Caki2 (cell line): ENCODE data around the gene MAFB. TPM values are rescaled to one million over a fixed set of nuclear protein-coding genes. Genes with fewer than 3 reads are reported as not detected.

Source experiments
- DNase-seq: peaks from one replicate; pipeline ENCODE4 v3.0.0-alpha.2; 2015; ENCODE audit warnings: low read depth
- in situ Hi-C: cut with HindIII; loops from 2 replicates; pipeline ENCODE4 v1.10.0; 2016; ENCODE audit warnings: low sequenced_read_pairs, low pct_unique_long_range_greater_than_20kb, mixed read lengths
- total RNA-seq: library from RNA; depleted of rRNA; stranded (reverse); fragments of >200 nt; shearing (Covaris generic); gene quantifications from 2 replicates; pipeline ENCODE4 v1.2.3, GENCODE V29; 2014; ENCODE audit warnings: low replicate concordance

Gene MAFB
- total RNA-seq, 1 experiment from 2014 or later: 0.03 TPM

GRCh38 chr20:40686893-40687292, 2.1 kb downstream of the MAFB start:
- in situ Hi-C loops: no loop called here
- DNase-seq: no peak

DNA sequence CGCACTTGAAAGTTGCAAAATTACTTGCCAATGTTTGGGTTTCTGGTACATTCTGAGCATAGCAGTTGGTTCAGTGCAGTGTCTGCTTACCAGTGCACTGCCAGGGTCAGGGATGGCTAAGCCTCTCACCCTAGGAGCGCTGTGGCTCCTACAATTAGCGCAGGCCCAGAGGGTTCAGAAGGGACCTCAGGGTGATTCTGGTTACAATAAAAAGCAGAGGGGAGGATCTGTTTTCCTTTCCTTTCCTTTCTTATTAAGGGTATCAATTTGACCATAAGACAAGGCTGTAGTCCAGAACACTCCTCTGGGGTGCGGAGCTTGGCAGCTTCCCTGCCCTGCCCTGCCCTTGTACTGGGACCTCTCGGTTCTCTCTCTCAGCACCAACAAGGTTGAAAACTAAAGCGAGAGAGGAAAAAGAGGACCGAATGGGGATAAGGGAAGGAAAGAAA, 2.6 kb downstream of the MAFB start:
- in situ Hi-C loops: no loop called here
- no peak for DNase-seq

GRCh38 chr20:40685349-40685748, 3.7 kb downstream of the MAFB start:
- in situ Hi-C loops: no loop called here
- DNase-seq: no peak

GRCh38 chr20:40683894-40684268, 5.2 kb downstream of the MAFB start:
- no peak for DNase-seq

GRCh38 chr20:40683221-40683893, 5.7 kb downstream of the MAFB start:
- DNase-seq: no peak
- in situ Hi-C loops: no loop called here

More at GRCh38 chr20:40683894-40684268, 5.2 kb downstream of the MAFB start:
- in situ Hi-C loops: no loop called here

- no peak for DNase-seq
- in situ Hi-C loops: no loop called here
Observed at GRCh38 chr20:40682104-40682981, 6.7 kb downstream of the MAFB start.

DNA sequence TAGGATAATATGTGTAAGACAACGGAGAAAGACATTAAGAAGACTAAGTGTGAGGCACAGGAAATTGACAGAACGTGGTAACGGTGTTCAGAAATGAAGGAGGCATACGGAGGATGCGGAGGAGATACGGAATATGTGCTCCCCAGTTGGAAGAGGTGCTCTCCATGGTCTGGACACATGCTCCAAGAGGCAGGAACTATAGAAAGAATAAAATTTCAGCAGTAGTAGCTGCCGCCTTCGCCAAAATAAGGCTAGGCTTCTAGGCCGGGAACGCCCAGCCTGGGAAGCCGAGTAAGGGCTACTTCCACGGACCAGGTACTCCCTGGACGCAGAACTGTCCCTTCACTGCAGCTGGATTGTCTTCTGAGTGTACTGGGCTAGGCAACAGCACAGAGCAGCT, 7.4 kb downstream of the MAFB start:
- DNase-seq: no peak
- in situ Hi-C loops: no loop called here

GRCh38 chr20:40681165-40681564, 7.9 kb downstream of the MAFB start:
- DNase-seq: no peak
- in situ Hi-C loops: no loop called here

GRCh38 chr20:40680161-40680959, 8.7 kb downstream of the MAFB start:
- in situ Hi-C loops: no loop called here
- no peak for DNase-seq

DNA sequence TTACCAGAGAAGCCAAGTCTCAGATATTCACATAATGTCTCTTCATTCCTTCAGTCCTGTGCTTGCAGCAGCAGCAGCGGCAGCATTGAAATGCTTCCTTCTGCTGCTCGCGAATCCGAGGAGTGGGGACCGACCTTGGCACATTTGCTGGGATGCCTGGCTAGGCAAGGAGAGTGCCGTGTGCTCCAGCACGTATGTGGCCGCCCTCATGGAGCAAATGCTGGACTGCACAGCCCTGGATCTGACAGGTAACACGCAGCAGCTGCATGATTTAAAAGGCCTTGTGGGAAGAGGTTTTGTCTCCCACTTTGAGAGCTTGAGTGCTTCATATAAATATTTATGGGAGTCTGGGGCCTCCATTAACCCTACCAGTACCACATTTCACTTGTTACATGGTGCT, 9.9 kb downstream of the MAFB start:
- in situ Hi-C loops: no loop called here
- no peak for DNase-seq

GRCh38 chr20:40678286-40678875, 10.7 kb downstream of the MAFB start:
- DNase-seq: no peak
- in situ Hi-C loops: no loop called here

DNA sequence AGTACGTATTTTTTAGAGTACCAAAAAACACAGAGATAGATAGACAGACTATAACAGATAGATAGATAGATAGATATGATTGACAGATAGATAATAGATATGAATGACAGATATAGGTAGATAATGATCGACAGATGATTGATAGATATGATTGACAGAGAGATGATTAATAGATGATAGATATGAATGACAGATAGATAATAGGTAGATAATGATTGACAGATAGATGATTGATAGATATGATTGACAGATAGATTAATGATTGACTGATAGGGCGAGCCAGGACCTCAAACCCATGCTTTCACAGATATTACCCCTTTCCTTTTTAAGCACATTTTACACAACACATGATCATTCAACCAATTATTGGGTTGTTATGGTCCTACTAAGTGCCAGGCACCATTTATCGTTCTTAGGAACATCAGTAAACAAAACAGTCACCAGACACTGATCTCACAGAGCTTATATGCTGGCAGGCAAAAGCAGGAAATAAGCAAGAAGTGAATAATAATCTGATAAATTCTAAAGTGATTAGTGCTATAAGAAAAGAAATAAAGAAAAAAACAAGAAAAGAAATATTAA, 11.6 kb downstream of the MAFB start:
- DNase-seq: no peak
- in situ Hi-C loops: no loop called here

DNA sequence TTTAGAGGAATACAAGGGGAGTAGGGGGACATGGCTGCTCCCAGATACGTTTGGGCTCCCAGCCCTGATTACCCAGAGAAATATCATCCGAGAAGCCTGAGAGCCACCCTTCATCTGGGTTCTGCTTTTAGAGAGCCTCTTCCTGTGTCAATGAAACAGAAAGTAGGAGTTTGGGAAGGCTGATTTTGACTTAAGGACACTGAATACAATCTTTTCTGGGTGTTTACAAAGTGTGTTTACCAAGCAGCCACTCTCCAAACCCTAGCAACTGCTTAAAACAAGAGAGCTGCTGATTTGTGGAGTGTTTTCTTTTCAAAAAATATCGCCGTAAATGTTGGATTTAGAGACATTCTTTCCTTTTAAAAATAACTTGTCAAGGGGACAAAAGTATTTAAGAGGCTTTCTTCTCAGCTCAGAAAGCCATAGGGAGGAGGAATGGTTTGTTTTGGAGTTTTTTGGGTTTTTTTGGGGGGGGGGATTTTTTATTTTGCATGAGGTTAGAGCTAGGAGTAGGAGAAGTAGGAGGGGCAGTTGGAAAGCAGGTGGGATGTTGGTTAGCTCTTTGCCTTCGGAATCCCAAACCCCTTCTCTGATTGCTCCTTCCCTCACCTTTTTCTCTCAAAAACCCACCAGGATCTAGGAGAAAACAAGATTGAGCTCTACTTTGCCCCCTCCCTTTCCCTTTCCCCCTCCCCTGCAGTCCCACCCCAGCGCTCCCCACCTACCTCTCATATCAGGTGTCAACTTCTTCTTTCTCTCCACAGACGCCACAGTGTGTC, 12.4 kb downstream of the MAFB start:
- in situ Hi-C loops: no loop called here
- DNase-seq: no peak

DNA sequence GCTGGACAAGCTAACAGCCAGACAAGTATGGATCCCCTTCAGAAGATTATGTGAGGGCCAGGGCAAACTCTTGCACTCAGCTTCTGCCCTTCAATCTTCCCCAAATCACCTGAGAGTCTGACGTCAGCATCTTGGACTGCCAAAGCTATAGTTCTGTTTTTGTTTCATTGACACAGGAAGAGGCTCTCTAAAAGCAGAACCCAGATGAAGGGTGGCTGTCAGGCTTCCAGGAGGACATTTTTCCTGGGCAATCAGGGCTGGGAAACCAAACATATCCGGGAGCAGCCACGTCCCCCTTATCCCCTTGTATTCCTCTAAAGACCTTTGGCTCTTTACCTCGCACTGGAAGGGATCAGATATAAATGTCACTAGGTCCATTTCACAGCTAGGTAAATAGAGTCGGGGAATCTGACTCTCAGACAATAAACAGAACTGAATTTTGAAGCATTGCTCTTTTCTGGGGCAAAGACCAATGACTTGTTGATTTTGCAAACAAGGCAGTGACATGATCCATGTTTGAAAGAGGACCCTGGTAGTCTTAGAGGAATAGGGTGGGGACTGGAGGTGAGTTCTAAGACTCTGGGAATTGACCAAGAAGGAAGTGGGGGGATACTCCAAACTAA, 13.3 kb downstream of the MAFB start:
- DNase-seq: no peak

DNA sequence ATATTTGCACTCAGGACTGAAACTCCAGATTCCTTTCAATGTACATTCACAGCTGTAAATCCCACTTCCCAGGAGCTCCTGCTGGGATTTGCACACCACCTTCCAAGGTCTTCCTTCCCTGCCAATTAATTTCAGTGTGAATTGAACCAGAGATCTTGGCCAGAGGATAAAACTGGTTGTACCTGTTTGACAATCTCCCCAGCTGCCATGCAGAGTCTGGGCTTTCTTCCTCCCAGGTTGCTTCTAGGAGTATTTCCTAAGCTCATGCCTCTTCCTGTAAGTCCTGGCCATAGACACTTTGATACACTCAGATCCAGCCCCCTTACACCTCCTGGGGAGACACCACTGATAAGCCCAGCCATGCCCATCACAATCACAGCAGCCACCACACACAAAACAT, 15.6 kb downstream of the MAFB start:
- no peak for DNase-seq
- in situ Hi-C loops: no loop called here

More for the DNA sequence above, 13.3 kb downstream of the MAFB start:
- in situ Hi-C loops: no loop called here

- DNase-seq: no peak
- in situ Hi-C loops: no loop called here
Observed at GRCh38 chr20:40672095-40672494, 16.9 kb downstream of the MAFB start.

DNA sequence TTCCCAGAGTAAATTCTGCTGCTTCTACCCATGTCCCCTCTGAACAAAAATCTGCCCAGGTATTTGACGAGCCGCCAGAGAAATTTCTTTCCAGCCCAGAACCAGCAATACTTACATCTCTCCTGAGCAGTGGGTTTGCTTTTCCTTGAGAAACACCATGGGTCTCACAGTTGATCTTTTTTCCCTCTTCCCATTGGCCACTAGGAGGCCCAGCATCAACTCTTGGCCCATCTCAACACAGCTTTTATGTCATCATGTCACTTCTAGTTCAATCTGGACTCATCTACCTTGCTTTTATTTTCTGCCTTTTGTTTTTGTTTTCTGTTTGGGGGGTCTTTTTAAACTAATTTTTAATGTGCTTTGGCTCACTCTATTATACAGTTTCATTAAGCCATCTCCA, 18.8 kb downstream of the MAFB start:
- DNase-seq: no peak
- in situ Hi-C loops: no loop called here
